ACC112 (cell line): Measurements from ENCODE around the gene BPIFB4.
"Not testable (repeated sequence)": the region's sequence is repeated elsewhere in the genome, so short reads cannot be mapped to it uniquely, and the experiment has no call there.

Experiments
- H2AFZ ChIP-seq: fragments of 200-600 bp; sonication (generic); one replicate; pipeline ENCODE4 v1.6.0; 2017; ENCODE audit warnings: antibody characterized with exemption, low read length; ENCODE audit not compliant: unreplicated experiment
- H3K27ac ChIP-seq: fragments of 200-600 bp; sonication (generic); 2 replicates; pipeline ENCODE4 v1.5.1; 2014; ENCODE audit warnings: low read depth, mild to moderate bottlenecking, antibody characterized with exemption, low read length, moderate library complexity
- H3K27me3 ChIP-seq: fragments of 200-600 bp; sonication (generic); 2 replicates; pipeline ENCODE4 v1.6.1; 2014; ENCODE audit warnings: mild to moderate bottlenecking, antibody characterized with exemption, low read length, moderate library complexity, mixed read lengths; ENCODE audit not compliant: insufficient read depth
- H3K36me3 ChIP-seq: fragments of 200-600 bp; sonication (generic); 2 replicates; pipeline ENCODE4 v1.6.1; 2016; ENCODE audit warnings: mild to moderate bottlenecking, antibody characterized with exemption, low read length, moderate library complexity, mixed read lengths; ENCODE audit not compliant: insufficient read depth
- H3K4me1 ChIP-seq: fragments of 200-600 bp; sonication (generic); one replicate; pipeline ENCODE4 v1.6.1; 2016; ENCODE audit warnings: low read length, mixed read lengths; ENCODE audit not compliant: insufficient read depth, unreplicated experiment, control insufficient read depth
- H3K4me3 ChIP-seq: fragments of 200-600 bp; sonication (generic); 2 replicates; pipeline ENCODE4 v1.5.1; 2014; ENCODE audit warnings: mild to moderate bottlenecking, low read depth, low read length
- H3K79me2 ChIP-seq: fragments of 200-600 bp; sonication (generic); one replicate; pipeline ENCODE4 v1.6.0; 2016; ENCODE audit warnings: low read length; ENCODE audit not compliant: control insufficient read depth, unreplicated experiment, insufficient read depth

Gene BPIFB4

GRCh38 chr20:33042983-33043730 is 36.3 kb upstream of the BPIFB4 start:
- no peaks in the 10 kb centered on the region for H3K79me2 ChIP-seq
- peaks cover 48% of the 10 kb centered on the region for H3K27me3 ChIP-seq
- no peak overlapping the region for H3K27ac ChIP-seq
- H3K36me3 ChIP-seq, result no peaks in the 10 kb centered on the region
- no peaks in the 10 kb centered on the region for H3K4me1 ChIP-seq
- no peak overlapping the region for H2AFZ ChIP-seq
- no peak overlapping the region for H3K4me3 ChIP-seq

- Histone ChIP-seq H3K79me2 (no peaks in the 10 kb centered on the region), H3K27me3 (peaks cover 42% of the 10 kb centered on the region), H3K27ac (no peak overlapping the region), H3K4me1 (no peaks in the 10 kb centered on the region), H2AFZ (no peak overlapping the region), H3K4me3 (no peak overlapping the region), H3K36me3 (no peaks in the 10 kb centered on the region)
Observed at GRCh38 chr20:33043731-33044181, 35.7 kb upstream of the BPIFB4 start.

GRCh38 chr20:33045129-33045721 is 34.2 kb upstream of the BPIFB4 start:
- peaks cover 27% of the 10 kb centered on the region for H3K27me3 ChIP-seq
- H3K79me2 ChIP-seq, H2AFZ ChIP-seq, H3K27ac ChIP-seq, H3K4me3 ChIP-seq, H3K4me1 ChIP-seq, H3K36me3 ChIP-seq: not testable (repeated sequence)

- no peaks in the 10 kb centered on the region for H3K4me1 ChIP-seq
- H2AFZ ChIP-seq, result no peak overlapping the region
- no peak overlapping the region for H3K27ac ChIP-seq
- no peaks in the 10 kb centered on the region for H3K79me2 ChIP-seq
- no peak overlapping the region for H3K4me3 ChIP-seq
- H3K36me3 ChIP-seq, result no peaks in the 10 kb centered on the region
- H3K27me3 ChIP-seq, result peaks cover 18% of the 10 kb centered on the region
Observed at GRCh38 chr20:33046412-33046811, 33.0 kb upstream of the BPIFB4 start.

- peaks cover 24% of the 10 kb centered on the region for H3K27me3 ChIP-seq
Observed at GRCh38 chr20:33051333-33051732, 28.1 kb upstream of the BPIFB4 start.

GRCh38 chr20:33053291-33054106 is 25.9 kb upstream of the BPIFB4 start, which contains the start of gene BPIFB3:
Gene BPIFB3 (plus strand): TSS chr20:33053903. CDS start chr20:33055436, 1,533 bp downstream.
- H3K4me3 ChIP-seq, result no peak within 1 kb of the TSS
- no peaks in the 10 kb centered on the region for H3K36me3 ChIP-seq
- H3K79me2 ChIP-seq, result no peaks in the 10 kb centered on the region
- H2AFZ ChIP-seq, result no peak within 1 kb of the TSS
- no peaks in the 10 kb centered on the region for H3K4me1 ChIP-seq
- no peak within 1 kb of the TSS for H3K27ac ChIP-seq
- peaks cover 36% of the 10 kb centered on the region for H3K27me3 ChIP-seq

More at GRCh38 chr20:33051333-33051732, 28.1 kb upstream of the BPIFB4 start:
- Histone ChIP-seq H3K4me1 (no peaks in the 10 kb centered on the region), H3K27ac (no peak overlapping the region), H3K36me3 (no peaks in the 10 kb centered on the region), H2AFZ (no peak overlapping the region), H3K4me3 (no peak overlapping the region), H3K79me2 (no peaks in the 10 kb centered on the region)

- no peak overlapping the region for H3K4me3 ChIP-seq
- H3K27ac ChIP-seq, result no peak overlapping the region
- H3K79me2 ChIP-seq, result no peaks in the 10 kb centered on the region
- no peaks in the 10 kb centered on the region for H3K4me1 ChIP-seq
- no peaks in the 10 kb centered on the region for H3K36me3 ChIP-seq
- peaks cover 36% of the 10 kb centered on the region for H3K27me3 ChIP-seq
- H2AFZ ChIP-seq, result no peak overlapping the region
Observed at GRCh38 chr20:33054381-33054780, 25.1 kb upstream of the BPIFB4 start.

GRCh38 chr20:33054791-33055190 is 24.7 kb upstream of the BPIFB4 start:
- Histone ChIP-seq H3K79me2 (no peaks in the 10 kb centered on the region), H3K36me3 (no peaks in the 10 kb centered on the region), H3K27ac (no peak overlapping the region), H2AFZ (no peak overlapping the region), H3K4me1 (no peaks in the 10 kb centered on the region), H3K27me3 (peaks cover 36% of the 10 kb centered on the region), H3K4me3 (no peak overlapping the region)

GRCh38 chr20:33059136-33059535 is 20.3 kb upstream of the BPIFB4 start:
- Histone ChIP-seq H3K79me2 (no peaks in the 10 kb centered on the region), H3K4me1 (no peaks in the 10 kb centered on the region), H3K4me3 (no peak overlapping the region), H3K36me3 (no peaks in the 10 kb centered on the region), H3K27ac (no peak overlapping the region), H2AFZ (no peak overlapping the region), H3K27me3 (peaks cover 35% of the 10 kb centered on the region)

- Histone ChIP-seq H3K79me2 (no peaks in the 10 kb centered on the region), H3K27ac (no peak overlapping the region), H3K36me3 (no peaks in the 10 kb centered on the region), H3K4me3 (no peak overlapping the region), H3K4me1 (no peaks in the 10 kb centered on the region), H2AFZ (no peak overlapping the region), H3K27me3 (peaks cover 28% of the 10 kb centered on the region)
Observed at GRCh38 chr20:33059741-33060390, 19.6 kb upstream of the BPIFB4 start.
